Mononuclear cell (primary cell): Measurements from ENCODE around the gene PIK3CB. TPM values are rescaled to one million over a fixed set of nuclear protein-coding genes. Genes with fewer than 3 reads are reported as not detected.

Source experiments
- H3K27me3 ChIP-seq: 2 replicates; pipeline ENCODE4 v1.6.0; 2011; ENCODE audit warnings: low read length, control low read depth; ENCODE audit not compliant: insufficient read depth
- H3K4me1 ChIP-seq: 2 replicates; pipeline ENCODE4 v1.5.1; 2011; ENCODE audit warnings: mild to moderate bottlenecking, low read length, control low read depth; ENCODE audit not compliant: insufficient read depth
- H3K4me3 ChIP-seq: 2 replicates; pipeline ENCODE4 v1.5.1; 2011; ENCODE audit warnings: mild to moderate bottlenecking, low read length, moderate library complexity
- H3K9me3 ChIP-seq: 2 replicates; pipeline ENCODE4 v1.5.1; 2011; ENCODE audit warnings: low read depth, mild to moderate bottlenecking, control low read depth, low read length
- total RNA-seq: library from RNA; depleted of rRNA; stranded (reverse); fragments of >200 nt; gene quantifications from one replicate; pipeline ENCODE4 v1.2.3, GENCODE V29; 2012

The PIK3CB gene
- total RNA-seq, 1 donor = 21.2 TPM

DNA sequence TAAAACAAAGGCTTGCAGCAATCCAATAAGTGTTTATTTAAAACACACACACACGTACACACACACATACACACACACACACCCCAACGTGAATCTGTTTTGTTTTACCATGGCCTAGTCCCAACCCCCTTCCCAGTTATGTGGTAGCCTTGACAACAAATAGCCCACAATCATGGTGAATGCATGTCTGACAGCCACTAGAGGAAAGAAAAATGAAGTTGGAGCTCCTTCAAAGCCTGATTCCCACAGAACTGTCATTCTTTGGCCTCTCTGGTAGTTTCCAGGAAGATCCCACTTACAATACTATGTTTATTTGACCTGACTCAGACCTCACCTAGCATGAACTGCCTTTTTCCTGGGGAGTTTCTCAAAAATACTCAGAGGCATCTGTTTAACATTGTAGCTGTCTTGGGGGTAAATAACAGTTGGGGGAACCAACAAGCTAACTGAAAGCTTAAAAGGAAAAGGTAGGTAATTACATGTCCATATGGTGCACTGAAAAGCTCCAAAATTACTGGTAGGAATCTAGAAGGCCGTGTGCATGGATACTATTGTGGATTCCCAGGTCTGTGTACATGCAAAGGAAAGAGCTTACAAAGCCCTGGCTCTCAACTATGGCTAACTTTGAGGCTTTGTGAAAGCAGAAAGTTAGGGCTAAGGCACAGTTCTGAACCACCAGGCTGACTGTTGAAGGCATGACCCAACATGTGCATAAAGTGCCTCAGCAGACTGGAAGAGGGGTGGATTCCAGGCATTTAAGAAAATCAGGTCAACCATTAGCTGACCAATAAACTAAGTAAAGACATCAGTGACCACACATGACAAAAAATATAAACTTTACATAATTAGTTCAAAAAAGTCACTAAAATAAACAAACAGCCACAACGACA is 160.8 kb downstream of the PIK3CB start:
- Histone ChIP-seq H3K9me3 (peaks cover 17% of the 10 kb centered on the region), H3K4me1 (no peaks in the 10 kb centered on the region), H3K4me3 (no peak overlapping the region), H3K27me3 (no peaks in the 10 kb centered on the region)

DNA sequence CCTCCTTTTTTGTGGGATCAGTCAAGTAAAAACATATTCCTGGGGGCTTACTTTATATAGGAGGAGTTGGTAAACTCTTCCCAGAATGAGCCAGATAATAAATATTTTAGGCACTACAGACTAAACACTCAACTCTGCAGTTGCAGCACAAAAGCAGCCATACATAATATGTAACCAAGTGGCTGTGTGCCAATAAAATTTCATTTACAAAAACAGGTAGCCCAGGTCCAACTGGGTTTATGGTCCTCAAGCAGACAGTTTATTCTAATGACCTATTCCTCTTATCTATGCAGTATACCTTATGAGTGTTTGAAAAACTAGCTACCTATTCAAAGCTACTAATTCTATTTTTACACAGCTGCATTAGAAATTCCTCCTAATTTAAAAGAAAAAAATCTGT is 164.3 kb downstream of the PIK3CB start:
- Histone ChIP-seq H3K4me3 (no peak overlapping the region), H3K4me1 (no peaks in the 10 kb centered on the region), H3K9me3 (peaks cover 4% of the 10 kb centered on the region), H3K27me3 (no peaks in the 10 kb centered on the region)

DNA sequence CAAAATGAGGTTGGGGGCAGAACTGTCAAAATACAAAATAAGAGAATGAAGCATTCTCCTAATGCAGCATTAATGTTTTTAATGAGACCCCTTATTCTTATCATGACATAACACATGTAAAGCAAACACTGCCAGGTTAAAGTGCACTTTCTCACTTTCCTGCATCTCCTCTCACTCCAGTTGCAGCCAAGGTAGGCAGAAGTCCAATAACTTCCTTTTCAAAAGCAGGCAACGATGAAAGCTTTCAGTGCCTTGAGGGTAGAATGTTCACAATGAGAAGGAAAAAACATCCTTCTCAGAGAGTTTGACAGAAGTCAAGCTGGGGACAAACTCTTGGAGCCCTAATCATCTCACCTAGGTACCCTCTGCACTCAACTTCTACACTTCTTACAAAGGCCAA is 166.6 kb downstream of the PIK3CB start:
- Histone ChIP-seq H3K4me3 (no peak overlapping the region), H3K27me3 (no peaks in the 10 kb centered on the region), H3K4me1 (no peaks in the 10 kb centered on the region), H3K9me3 (no peaks in the 10 kb centered on the region)

DNA sequence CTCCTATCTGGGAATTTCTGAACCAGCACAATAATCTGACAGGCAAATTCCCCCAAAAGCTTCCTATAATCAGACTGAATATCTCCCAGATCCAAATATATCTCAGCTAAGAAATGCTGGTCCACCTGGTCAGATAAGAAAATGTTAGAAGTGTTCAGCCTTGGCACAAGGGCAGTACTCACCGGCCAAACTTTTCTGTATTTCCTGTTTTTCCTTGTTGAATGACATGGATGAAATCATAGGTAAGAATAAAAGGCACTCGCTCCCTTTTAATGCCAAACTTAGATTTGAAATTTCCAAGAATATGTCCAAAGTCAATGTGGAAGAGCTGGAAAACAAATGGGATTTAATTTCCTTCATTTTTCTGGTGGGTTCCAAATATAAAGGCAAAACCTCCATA is 177.2 kb downstream of the PIK3CB start:
- H3K4me1 ChIP-seq = no peaks in the 10 kb centered on the region
- H3K27me3 ChIP-seq = no peaks in the 10 kb centered on the region
- H3K9me3 ChIP-seq = no peaks in the 10 kb centered on the region
- no peak overlapping the region for H3K4me3 ChIP-seq

DNA sequence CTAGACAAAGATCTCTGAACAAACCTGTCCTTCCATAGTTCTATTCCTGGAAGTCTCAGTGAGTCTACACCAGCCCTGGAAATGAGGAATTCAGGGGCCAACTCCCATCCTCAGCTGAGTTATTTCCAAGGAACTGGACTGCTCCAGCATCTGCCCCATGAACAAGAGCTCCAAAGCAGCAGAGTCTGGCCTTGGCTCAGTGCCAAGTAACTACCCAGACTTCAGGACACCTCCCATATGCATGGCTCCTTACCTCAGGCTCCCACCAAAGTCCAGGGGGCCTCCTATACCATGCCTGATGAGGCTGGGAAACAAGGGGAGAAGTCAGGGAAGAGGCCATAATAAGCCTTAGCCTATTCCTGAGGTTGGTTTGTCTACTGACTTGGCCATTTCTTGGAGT is 181.2 kb downstream of the PIK3CB start:
- Histone ChIP-seq H3K9me3 (no peaks in the 10 kb centered on the region), H3K27me3 (no peaks in the 10 kb centered on the region), H3K4me3 (no peak overlapping the region), H3K4me1 (no peaks in the 10 kb centered on the region)

DNA sequence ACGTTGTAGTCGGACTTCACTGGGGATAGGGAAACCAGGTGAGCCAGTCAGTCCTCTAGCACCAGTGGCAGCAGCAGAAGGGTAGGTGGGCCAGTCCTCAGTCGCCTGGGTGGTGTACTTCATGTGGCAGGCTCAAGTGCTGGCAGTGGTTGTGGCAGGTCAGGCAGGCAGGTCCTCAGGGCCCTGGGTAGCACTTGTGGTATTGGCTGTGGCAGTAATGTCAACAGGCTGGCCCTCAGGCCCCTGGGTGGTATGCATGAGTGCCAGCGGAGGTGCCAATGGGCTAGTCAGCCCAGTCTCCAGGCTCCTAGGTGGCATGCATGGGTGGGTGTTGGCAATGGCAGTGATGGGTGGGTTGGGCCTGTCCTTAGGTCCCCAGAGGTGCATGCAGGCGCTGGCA is 185.6 kb downstream of the PIK3CB start:
- H3K4me3 ChIP-seq = no peak overlapping the region
- H3K9me3 ChIP-seq = peaks cover 25% of the 10 kb centered on the region

DNA sequence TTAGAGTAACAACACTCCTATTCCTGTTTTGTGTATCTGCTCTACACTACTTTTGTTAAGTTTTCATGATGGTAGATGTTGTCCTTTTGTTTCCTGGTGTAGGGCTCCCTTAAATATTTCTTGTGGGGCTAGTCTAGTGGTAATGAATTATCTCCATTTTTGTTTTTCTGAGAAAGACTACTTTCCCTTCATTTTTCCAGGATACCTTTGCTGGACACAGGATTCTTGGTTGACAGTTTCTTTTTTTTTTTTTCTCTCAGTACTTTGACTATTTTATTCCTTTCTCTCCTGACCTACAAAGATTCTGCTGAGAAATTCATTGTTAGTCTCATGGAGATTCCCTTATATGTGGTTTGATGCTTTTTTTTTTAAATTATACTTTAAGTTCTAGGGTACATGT is 188.2 kb downstream of the PIK3CB start:
- Histone ChIP-seq H3K9me3 (peaks cover 35% of the 10 kb centered on the region), H3K4me3 (no peak overlapping the region), H3K4me1 (no peaks in the 10 kb centered on the region), H3K27me3 (no peaks in the 10 kb centered on the region)

More for the DNA sequence above, 185.6 kb downstream of the PIK3CB start:
- Histone ChIP-seq H3K27me3 (no peaks in the 10 kb centered on the region), H3K4me1 (no peaks in the 10 kb centered on the region)

DNA sequence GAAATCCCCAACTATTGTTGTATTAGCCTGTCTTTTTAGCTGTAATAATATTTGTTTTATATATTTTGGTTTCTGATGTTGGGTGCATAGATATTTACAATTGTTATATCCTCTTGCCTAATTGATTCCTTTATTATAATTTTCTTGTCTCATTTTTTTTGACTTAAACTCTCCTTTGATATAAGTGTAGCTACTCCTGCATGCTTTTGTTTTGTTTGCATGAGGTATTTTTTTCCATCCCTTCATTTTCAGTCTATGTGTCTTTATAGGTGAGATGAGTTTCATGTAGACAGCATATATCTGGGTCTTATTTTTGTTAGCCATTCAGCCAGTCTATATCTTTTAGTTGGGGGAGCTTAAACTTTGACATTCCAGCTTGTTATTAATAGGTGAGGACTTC is 188.7 kb downstream of the PIK3CB start:
- H3K4me1 ChIP-seq = no peaks in the 10 kb centered on the region
- H3K9me3 ChIP-seq = peaks cover 35% of the 10 kb centered on the region
- H3K4me3 ChIP-seq = no peak overlapping the region
- no peaks in the 10 kb centered on the region for H3K27me3 ChIP-seq

DNA sequence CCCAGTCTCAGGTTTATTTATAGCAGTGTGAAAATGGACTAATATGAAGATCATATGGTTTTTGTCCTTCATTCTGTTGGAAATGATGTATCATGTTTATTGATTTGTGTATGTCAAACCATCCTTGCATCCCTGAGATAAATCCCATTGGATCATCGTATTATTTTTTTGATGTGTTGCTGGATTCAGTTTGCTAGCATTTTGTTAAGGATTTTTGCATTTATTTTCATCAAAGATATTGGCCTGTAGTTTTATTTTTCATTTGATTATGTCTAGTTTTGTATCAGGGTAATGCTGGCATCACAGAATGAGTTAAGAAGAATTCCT is 191.8 kb downstream of the PIK3CB start:
- no peaks in the 10 kb centered on the region for H3K4me1 ChIP-seq
- peaks cover 35% of the 10 kb centered on the region for H3K9me3 ChIP-seq
- H3K27me3 ChIP-seq = no peaks in the 10 kb centered on the region

DNA sequence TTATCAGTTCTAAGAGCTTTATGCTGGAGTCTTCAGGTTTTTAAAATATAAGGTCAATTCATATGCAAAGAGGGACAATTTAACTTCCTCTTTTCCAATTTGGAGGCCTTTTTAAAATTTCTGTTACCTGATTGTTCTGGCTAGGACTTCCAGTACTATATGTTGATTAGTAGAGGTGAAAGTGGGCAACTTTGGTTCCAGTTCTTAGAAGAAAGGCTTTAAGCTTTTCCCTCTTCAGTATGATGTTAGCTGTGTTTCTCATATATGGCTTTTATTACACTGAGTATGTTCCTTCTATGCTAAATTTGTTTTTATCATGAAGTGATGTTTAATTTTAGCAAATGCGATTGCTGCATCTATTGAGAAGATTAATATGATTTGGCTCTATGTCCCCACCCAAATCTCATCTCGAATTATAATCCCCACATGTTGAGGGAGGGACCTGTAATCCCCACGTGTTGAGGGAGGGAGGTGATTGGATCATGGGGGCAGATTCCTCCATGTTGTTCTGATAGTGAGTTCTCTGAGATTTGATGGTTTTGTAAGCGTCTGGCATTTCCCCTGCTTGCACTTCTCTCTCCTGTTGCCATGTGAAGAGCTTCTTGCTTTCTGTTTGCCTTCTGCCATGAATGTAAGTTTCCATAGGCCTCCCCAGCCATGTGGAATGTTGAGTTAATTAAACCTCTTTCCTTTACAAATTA is 192.4 kb downstream of the PIK3CB start:
- Histone ChIP-seq H3K9me3 (peaks cover 35% of the 10 kb centered on the region), H3K27me3 (no peaks in the 10 kb centered on the region), H3K4me1 (no peaks in the 10 kb centered on the region), H3K4me3 (no peak overlapping the region)

More for the DNA sequence above, 191.8 kb downstream of the PIK3CB start:
- no peak overlapping the region for H3K4me3 ChIP-seq

DNA sequence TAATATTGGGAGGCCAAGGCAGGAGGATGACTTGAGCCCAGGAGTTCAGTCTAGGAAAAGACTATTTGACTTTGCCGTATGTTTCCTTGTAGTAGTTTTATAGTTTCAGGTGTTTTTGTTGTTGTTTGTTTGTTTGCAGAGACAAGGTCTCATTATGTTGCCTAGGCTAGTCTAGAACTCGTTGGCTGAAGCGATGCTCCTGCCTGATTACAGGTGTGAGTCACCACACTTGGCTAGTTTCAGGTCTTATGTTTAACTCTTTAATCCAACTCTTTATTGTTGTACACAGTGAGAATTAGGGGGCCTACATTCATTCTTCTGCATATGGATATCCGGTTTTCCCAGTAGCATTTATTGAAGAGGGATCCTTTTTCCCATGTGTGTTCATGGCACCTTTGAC is 194.2 kb downstream of the PIK3CB start:
- H3K27me3 ChIP-seq = no peaks in the 10 kb centered on the region
- H3K9me3 ChIP-seq = peaks cover 24% of the 10 kb centered on the region
- H3K4me3 ChIP-seq = no peak overlapping the region
- H3K4me1 ChIP-seq = no peaks in the 10 kb centered on the region

DNA sequence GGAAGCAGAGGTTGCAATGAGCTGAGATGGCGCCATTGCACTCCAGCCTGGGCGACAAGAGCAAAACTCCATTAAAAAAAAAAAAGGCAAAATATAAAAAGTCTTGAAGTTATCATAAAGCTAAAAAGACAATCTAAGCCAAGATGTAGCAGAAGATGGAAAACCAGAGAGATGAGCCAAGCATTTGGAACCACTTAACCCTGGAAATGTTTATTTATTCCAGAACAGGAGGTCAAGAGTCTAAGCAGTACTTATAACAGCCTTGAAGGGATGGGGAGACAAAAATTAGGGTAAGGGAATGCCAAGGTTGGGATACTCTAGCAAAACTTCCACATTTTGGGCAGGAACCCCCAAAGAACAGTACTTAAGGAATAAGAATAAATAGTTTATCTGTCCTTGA is 196.1 kb downstream of the PIK3CB start:
- no peaks in the 10 kb centered on the region for H3K27me3 ChIP-seq
- H3K4me3 ChIP-seq = no peak overlapping the region
- H3K9me3 ChIP-seq = peaks cover 10% of the 10 kb centered on the region
- H3K4me1 ChIP-seq = no peaks in the 10 kb centered on the region

DNA sequence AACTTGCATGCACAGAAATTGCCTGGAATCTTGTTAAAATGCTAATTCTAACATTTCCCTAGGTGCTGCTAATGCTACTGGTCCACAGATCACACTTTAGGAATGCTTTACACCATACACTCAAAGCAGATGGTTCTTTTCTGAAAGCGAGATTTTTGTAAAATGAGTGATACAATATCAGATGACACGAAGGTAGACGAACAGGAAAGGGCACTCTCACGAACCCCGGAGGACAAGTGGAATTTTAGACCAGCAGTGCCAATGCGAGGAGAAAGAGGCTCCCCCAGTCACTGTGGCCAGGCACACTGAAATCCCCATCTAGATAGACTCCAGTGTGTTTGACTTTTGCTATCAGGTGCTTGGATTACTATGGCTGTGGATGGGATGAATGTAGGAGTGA is 205.2 kb downstream of the PIK3CB start:
- H3K27me3 ChIP-seq = no peaks in the 10 kb centered on the region
- no peaks in the 10 kb centered on the region for H3K9me3 ChIP-seq
- H3K4me1 ChIP-seq = no peaks in the 10 kb centered on the region
- H3K4me3 ChIP-seq = no peak overlapping the region

DNA sequence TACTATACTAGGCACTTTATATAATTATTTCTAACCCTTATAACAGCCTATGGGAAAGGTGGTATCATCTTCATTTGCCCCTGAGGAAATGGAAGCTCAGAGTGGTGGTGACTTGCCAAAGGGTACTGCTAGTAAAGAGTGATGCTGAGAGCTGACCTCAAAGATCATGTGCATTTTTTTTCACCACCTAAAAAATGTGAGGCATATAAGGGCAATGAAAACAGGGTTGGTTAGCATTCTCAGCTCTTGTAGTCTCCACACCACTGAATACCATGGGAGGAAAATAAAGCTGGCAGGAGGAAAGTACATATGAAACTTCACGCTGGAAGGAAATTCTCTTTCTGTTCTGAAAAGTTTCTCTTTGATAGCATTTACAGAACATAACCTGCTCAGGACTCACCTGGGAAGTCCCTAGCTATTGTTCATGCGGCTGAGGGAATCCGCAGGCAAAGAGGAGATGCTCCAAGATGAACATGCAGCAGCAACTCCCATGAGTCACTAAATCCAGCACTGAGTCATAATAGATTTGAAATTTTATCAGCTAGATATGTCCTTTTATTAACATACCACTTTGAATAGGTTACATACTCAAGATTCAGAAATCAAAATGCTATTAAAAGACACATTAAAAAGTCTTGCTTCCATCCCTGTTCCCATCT is 208.9 kb downstream of the PIK3CB start:
- Histone ChIP-seq H3K4me3 (no peak overlapping the region), H3K4me1 (no peaks in the 10 kb centered on the region), H3K27me3 (no peaks in the 10 kb centered on the region), H3K9me3 (no peaks in the 10 kb centered on the region)

DNA sequence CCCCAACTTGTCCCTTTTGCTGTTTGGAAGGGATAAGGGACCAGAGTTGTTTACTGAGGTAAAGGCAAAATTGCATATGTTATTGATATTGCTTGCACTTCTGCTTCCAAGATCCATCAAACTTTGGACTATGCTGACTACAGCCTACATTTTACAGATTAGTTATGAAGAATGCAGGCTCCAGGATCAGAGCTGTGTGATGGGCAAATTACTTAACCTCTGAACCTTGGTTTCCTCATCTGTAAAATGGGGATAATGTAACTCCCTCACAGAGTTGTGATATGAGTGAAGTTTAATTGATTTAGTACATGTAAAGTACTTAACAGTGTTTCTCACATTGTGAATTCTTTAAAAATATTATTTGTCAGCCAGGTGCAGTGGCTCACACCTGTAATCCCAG is 210.2 kb downstream of the PIK3CB start:
- no peaks in the 10 kb centered on the region for H3K27me3 ChIP-seq
- no peak overlapping the region for H3K4me3 ChIP-seq
- H3K9me3 ChIP-seq = no peaks in the 10 kb centered on the region
- no peaks in the 10 kb centered on the region for H3K4me1 ChIP-seq
